Pancreas (tissue), 10 donors: Measurements from ENCODE around the gene SLC25A15. TPM values are rescaled to one million over a fixed set of nuclear protein-coding genes. Genes with fewer than 3 reads are reported as not detected.

Source experiments
- ATAC-seq, 4 donors: fragments of 200-7000 bp; cut with Tn5 transposase; one replicate each; pipeline versions ENCODE4 v1.8.0 to v1.9.1; 2020; ENCODE audit warnings: mild to moderate bottlenecking in 4 of 4, moderate library complexity in 4 of 4
- DNase-seq, 6 donors: peaks; one replicate each; pipeline ENCODE4 v3.0.0-alpha.2; 2020
- FAIRE-seq: peaks from 2 replicates; lab custom pipeline; 2012; peaks lifted over from hg19 to GRCh38; lab: Jason Lieb, UNC
- H3K27ac ChIP-seq, 4 donors: fragments of 200-600 bp; sonication (generic); 1 replicate in 3 of 4; 2 replicates in 1 of 4; pipeline versions ENCODE4 v1.5.0 to v1.8.0; 2020
- H3K27me3 ChIP-seq, 4 donors: fragments of 200-600 bp; one replicate each; pipeline ENCODE4 v1.8.0; 2021
- H3K36me3 ChIP-seq, 3 donors: fragments of 200-600 bp; sonication (generic) in 1 of 3; one replicate each; pipeline versions ENCODE4 v1.5.0 to v1.8.0; 2020 to 2021
- H3K4me1 ChIP-seq, 3 donors: fragments of 200-600 bp; one replicate each; pipeline ENCODE4 v1.8.0; 2021
- H3K4me3 ChIP-seq, 4 donors: fragments of 200-600 bp; sonication (generic) in 2 of 4; one replicate each; pipeline versions ENCODE4 v1.5.0 to v1.8.0; 2020 to 2021
- H3K9me3 ChIP-seq, 4 donors: fragments of 200-600 bp; one replicate each; pipeline ENCODE4 v1.8.0; 2021
- WGBS, 2 donors: extraction: QIAGEN DNeasy Blood & Tissue Kit; methylation state at CpG; one replicate each; pipeline ENCODE4 v1.1.7; 2013; 5-methylcytosine and 5-hydroxymethylcytosine counted together
- intact Hi-C, 3 donors: fragments of 100-400 bp; cut with DNase I; formaldehyde crosslinking; loops; one replicate each; pipeline versions ENCODE4 v1.11.1 to v1.14.2; 2022
- polyA plus RNA-seq, 2 donors: library from polyadenylated mRNA; stranded (reverse); fragments of 200-250 nt; gene quantifications; one replicate each; pipeline ENCODE4 v1.2.3, GENCODE V29; 2013
- total RNA-seq, 6 donors: library from RNA; stranded (reverse); fragmentation: NEBNext Ultra II Directional in 4 of 6; extraction: Animal tissue kit (Norgen Biotek cat#: 25700) in 4 of 6; gene quantifications; one replicate each; pipeline versions ENCODE4 v1.2.1 to v1.2.4, GENCODE V29; 2021 to 2023
- TF ChIP-seq, protein P1 (sequence below), 4 donors: fragments of 200-600 bp; sonication (generic) in 3 of 4; IDR thresholded peaks; one replicate each; pipeline versions ENCODE4 v1.5.0 to v1.8.0; 2021; ENCODE audit warnings: antibody characterized with exemption in 4 of 4
- donor health status: healthy with polysubstance abuse.
- donor health status: DM: no; HTN: no; CAD: no; lungs with moderate emphysema.
- donor health status: DM: no; HTN: no; CAD: no.
- donor health status: control.
- donor health status: control.
- donor health status: Bipolar disorder and iron deficiency.
- donor health status: DM: yes; HTN: yes; CAD: no.
- donor health status: DM: no; HTN: no; CAD: no.
- donor health status: DM: no; HTN: no; CAD: no.
- donor health status: DM: yes; HTN: yes; CAD: no.

The SLC25A15 gene
- total and polyA plus RNA-seq, 8 donors, result 4.4 to 35.9 (median 14.4) TPM

DNA sequence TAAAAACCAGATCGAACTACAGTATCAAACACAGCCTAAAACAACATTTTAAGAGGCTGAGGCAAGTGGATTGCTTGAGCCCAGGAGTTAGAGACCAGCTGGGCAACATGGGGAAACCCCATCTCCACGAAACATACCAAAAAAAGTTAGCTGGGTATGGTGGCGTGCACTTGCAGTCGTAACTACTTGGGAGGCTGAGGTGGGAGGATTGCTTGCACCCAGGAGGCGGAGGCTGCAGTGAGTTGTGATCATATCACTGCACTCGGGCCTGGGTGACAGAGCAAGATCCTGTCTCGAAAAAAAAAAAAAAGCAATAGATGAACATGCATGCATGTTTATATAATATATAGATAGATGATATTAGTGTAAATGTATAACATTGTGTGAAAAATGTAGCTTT, 13.2 kb upstream of the SLC25A15 start:
- intact Hi-C loops, result no loop called here
- TF ChIP-seq, protein P1, sequence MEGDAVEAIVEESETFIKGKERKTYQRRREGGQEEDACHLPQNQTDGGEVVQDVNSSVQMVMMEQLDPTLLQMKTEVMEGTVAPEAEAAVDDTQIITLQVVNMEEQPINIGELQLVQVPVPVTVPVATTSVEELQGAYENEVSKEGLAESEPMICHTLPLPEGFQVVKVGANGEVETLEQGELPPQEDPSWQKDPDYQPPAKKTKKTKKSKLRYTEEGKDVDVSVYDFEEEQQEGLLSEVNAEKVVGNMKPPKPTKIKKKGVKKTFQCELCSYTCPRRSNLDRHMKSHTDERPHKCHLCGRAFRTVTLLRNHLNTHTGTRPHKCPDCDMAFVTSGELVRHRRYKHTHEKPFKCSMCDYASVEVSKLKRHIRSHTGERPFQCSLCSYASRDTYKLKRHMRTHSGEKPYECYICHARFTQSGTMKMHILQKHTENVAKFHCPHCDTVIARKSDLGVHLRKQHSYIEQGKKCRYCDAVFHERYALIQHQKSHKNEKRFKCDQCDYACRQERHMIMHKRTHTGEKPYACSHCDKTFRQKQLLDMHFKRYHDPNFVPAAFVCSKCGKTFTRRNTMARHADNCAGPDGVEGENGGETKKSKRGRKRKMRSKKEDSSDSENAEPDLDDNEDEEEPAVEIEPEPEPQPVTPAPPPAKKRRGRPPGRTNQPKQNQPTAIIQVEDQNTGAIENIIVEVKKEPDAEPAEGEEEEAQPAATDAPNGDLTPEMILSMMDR (IDR thresholded peaks at IDR 0.05), result no peak
- no peaks in the 10 kb centered on the region for H3K27me3 ChIP-seq
- H3K36me3 ChIP-seq, result no peaks in the 10 kb centered on the region
- no peak overlapping the region for H3K27ac ChIP-seq
- no peaks in the 10 kb centered on the region for H3K4me1 ChIP-seq
- FAIRE-seq, result no peak
- no peak overlapping the region for H3K4me3 ChIP-seq
- DNase-seq, result no peak
- H3K9me3 ChIP-seq, result no peaks in the 10 kb centered on the region
- WGBS, 2 donors, result 70 to 82% methylated on average over 7 of the region's 7 CpGs
- no peak for ATAC-seq

DNA sequence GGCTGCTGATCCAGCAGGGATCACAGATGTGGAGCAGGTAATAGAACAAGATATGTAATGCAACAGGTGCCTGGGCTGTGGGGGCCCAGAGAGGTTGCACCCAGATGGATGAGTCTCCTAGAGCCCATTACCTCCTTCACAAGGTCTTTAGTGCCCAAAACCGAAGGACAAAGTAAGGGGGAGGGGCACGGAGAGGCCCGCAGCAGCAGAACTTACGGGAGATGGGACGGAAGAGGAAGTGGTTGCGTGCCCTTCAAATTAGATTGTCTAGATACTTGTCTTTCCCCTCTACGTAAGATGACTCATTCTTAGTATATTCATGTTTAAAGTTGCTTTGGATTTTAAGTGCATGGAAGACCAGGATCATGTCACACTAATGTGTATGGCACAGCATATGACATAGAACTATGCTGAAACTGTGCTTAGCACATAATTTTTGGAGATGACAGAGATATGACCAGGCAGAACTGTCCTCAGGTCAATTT, 12.7 kb upstream of the SLC25A15 start:
- 36 to 47% methylated on average over 7 of the region's 7 CpGs for WGBS, 2 donors
- FAIRE-seq (no peak), DNase-seq (no peak), ATAC-seq (peak in 3 of 4 donors; percentile 4 to 46 (median 26))
- no peak overlapping the region for H3K4me3 ChIP-seq
- H3K4me1 ChIP-seq, result no peaks in the 10 kb centered on the region
- H3K27me3 ChIP-seq, result no peaks in the 10 kb centered on the region
- peak overlapping the region in 1 of 4 donors; percentile 22 for H3K27ac ChIP-seq
- H3K36me3 ChIP-seq, result no peaks in the 10 kb centered on the region
- H3K9me3 ChIP-seq, result no peaks in the 10 kb centered on the region
- TF ChIP-seq, protein P1 (IDR thresholded peaks at IDR 0.05), result no peak
- intact Hi-C loops, result no loop called here

DNA sequence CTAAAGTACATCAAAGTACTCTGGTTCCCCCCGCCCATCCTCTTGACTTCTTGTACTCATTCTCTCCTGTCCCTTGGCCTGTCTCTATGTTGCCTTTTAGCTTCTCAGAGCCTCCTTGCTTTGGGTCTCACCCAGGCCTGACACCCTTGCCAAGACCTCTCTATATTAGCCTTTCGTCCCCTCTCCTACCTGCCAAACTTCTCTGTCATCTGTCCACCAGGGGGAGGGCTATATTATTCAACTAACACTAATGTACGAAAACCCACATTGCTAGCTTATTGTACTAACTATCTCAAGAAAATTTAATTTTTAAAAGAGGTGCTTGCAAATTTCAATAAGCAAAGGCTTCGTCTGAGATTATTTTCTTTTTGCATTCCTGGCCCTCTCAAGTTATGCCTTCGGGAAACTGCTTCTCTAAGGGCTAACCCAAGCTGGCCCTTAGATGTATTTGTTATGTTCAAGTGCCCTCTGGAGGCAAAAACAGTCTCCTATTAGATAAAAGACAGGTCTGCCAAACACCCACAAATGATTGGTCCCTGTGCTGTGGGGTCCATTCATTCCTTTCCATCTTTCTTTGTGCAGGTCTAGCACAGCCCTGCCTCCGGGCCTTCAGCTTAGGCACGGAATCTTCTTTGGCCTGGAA, 12.1 kb upstream of the SLC25A15 start:
- no peak for FAIRE-seq
- TF ChIP-seq, protein P1 (IDR thresholded peaks at IDR 0.05), result peak; percentile 32 to 55 (median 46)
- Histone ChIP-seq H3K27ac (peak overlapping the region in 1 of 4 donors; percentile 22), H3K27me3 (no peaks in the 10 kb centered on the region), H3K4me1 (no peaks in the 10 kb centered on the region), H3K4me3 (peak overlapping the region in 2 of 4 donors; percentile 3 to 28), H3K36me3 (no peaks in the 10 kb centered on the region), H3K9me3 (no peaks in the 10 kb centered on the region)
- 9 to 10% methylated on average over 7 of the region's 7 CpGs for WGBS, 2 donors
- intact Hi-C loops, result no loop called here
- ATAC-seq, result peak; percentile 82 to 93 (median 92)
- DNase-seq, result peak in 2 of 6 donors; percentile 45 to 48

DNA sequence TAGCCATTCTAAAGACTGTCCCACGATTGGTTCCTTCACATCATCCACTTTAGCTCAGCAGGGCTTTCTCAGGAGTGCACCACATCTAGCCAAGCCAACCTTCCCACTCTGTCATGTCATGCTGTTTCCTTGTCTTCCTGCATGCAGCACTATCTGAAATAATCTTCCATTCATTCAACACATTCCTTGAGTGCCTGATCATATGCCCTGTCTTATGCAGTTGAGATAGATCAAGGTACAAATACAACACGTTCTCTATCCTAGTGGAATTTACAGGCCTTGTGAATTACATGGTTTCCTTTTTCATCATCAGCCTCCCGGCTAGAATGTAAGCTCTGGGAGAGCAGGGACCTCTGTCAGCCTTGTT, 11.6 kb upstream of the SLC25A15 start:
- FAIRE-seq (no peak), DNase-seq (no peak), ATAC-seq (peak in 2 of 4 donors; percentile 6 to 19)
- H3K9me3 ChIP-seq, result no peaks in the 10 kb centered on the region
- H3K27me3 ChIP-seq, result no peaks in the 10 kb centered on the region
- H3K4me3 ChIP-seq, result peak overlapping the region in 1 of 4 donors; percentile 28
- no peaks in the 10 kb centered on the region for H3K4me1 ChIP-seq
- no peaks in the 10 kb centered on the region for H3K36me3 ChIP-seq
- intact Hi-C loops, result no loop called here
- no peak overlapping the region for H3K27ac ChIP-seq
- TF ChIP-seq, protein P1 (IDR thresholded peaks at IDR 0.05), result no peak
- WGBS, 2 donors, result 13 to 30% methylated on average over 3 of the region's 3 CpGs

DNA sequence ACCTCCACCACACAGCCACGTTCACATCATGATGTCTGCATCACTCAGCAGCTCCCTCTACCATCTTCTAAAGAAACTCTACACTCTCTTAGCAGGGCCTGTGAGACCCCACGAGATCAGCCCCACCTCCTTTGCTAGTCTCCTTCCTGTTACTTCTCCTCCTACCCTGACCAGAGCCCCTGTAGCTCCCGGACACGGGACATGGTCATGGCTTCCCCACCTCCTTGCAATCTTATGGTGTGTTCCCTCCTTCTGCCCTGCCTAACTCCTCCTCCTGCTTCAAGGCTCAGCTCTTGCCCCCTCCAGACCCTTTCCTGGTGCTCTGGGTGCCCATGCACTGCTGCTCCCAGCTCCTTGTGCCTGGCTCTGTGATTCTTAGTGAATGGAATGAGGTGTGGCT, 10.4 kb upstream of the SLC25A15 start:
- WGBS, 2 donors, result 52 to 61% methylated on average over 4 of the region's 4 CpGs
- intact Hi-C loops, result no loop called here
- H3K27me3 ChIP-seq, result no peaks in the 10 kb centered on the region
- ATAC-seq (no peak), FAIRE-seq (no peak), DNase-seq (no peak)
- H3K27ac ChIP-seq, result no peak overlapping the region
- H3K4me3 ChIP-seq, result no peak overlapping the region
- TF ChIP-seq, protein P1 (IDR thresholded peaks at IDR 0.05), result no peak
- no peaks in the 10 kb centered on the region for H3K36me3 ChIP-seq
- H3K9me3 ChIP-seq, result no peaks in the 10 kb centered on the region
- H3K4me1 ChIP-seq, result no peaks in the 10 kb centered on the region
